Iris pigment epithelial cell (primary cell): ENCODE results near the gene IDH2.
"Not testable (repeated sequence)": the region's sequence is repeated elsewhere in the genome, so short reads cannot be mapped to it uniquely, and the experiment has no call there.

Experiments used
- DNase-seq: peaks from one replicate; pipeline ENCODE4 v3.0.0-alpha.2; 2011; ENCODE audit warnings: low read depth

Gene IDH2

DNA sequence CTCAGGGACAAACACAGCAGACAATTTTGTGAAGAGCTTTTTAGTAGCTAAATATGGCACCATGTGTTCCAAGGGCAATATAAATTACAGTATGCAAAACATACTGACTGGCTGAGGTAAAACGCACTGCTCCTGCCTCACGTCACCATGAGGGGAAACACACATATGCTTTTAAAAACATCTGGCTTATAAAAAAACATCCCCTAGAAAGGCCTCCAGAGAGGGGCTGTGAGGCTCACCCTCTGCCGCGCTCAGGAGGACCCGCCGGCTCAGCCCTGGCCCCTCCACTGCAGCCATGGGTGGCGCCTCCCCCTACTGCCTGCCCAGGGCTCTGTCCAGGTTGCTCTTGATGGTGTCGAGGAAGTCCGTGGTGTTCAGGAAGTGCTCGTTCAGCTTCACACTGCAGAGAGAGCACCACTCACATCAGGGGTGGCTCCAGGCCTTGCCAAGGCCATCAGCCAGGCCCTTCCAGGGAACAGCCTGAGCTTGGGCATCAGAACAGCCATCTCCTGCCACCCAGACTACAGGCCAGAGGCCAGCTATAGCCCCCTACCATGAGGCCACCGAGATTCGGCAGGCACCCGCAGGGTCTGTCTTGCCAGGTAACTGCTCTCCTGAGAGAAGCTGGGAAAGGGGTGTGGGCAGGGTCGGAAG, 18.2 kb downstream of the IDH2 start:
- no peak for DNase-seq

- no peak for DNase-seq
Observed at GRCh38 chr15:90083419-90083818, 18.8 kb downstream of the IDH2 start.

DNA sequence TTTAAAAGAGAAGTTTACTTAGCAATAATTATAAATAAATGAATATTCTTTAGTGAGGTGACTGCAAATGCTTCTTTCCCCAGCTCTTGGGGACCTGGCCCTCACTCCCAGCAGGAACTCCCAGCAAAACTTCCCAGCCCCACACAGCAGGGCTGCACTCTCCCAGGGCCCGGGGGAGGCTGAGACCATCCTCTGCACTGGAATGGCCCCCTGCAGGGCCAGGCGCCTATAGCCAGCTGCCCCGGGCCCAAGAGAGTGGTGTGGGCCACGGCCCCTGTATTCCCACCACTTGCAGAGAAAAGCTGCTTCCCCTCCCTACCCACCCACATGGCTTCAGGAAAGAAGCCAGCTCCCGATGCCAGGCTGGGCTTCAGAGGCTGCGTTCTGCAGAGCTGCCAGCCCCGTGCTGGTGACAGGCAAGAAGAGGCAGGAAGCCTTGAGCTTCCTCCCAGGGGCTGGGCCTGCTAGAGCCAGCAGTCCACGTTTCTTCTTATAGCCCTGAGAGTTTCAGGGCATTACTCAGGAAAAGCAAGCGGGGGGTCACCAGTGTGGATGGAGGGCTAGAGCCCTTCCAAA, 20.0 kb downstream of the IDH2 start:
- DNase-seq = no peak

DNA sequence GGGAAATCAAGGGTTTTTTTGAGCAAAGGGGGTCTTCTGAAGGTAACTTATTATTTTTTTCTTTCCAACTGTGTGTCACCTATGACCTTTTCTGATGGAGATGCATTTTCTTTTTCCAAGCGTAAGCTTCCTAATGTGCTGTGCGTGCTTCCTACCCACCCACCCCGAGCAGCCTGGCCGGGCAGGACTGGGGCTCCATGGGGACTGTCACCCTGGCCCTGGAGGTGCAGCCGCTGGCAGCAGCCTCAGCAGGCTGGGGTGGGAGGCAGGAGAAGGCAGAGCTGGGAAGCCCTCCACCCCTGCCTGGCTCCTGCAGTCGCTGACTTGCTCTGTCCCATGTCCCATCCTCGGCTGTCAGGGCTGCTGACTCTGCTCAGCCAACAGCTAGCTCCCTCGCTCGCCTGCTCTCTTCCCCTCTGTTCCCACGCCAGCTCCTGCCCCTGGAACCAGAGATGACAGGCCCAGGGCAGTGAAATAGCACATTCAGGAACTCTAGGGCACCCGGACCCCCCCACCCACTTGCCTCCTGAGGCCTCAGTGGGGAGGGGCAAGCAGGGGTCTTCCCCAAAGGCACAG, 21.4 kb downstream of the IDH2 start:
- no peak for DNase-seq

DNA sequence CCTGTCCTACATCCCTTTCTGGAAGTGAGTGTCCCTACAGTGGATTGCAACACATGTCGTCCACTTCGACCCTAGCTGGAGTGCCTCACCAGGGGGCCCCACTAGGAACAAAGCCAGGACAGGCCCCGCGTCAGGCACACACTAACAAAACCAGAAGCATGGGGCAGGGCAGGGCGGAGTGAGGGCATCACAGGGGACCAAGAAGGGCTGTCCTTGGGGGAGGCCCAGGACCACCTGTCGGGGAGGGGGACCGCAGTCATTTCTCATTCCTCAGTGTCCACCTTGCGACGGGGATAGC, 21.9 kb downstream of the IDH2 start:
- DNase-seq = no peak

DNA sequence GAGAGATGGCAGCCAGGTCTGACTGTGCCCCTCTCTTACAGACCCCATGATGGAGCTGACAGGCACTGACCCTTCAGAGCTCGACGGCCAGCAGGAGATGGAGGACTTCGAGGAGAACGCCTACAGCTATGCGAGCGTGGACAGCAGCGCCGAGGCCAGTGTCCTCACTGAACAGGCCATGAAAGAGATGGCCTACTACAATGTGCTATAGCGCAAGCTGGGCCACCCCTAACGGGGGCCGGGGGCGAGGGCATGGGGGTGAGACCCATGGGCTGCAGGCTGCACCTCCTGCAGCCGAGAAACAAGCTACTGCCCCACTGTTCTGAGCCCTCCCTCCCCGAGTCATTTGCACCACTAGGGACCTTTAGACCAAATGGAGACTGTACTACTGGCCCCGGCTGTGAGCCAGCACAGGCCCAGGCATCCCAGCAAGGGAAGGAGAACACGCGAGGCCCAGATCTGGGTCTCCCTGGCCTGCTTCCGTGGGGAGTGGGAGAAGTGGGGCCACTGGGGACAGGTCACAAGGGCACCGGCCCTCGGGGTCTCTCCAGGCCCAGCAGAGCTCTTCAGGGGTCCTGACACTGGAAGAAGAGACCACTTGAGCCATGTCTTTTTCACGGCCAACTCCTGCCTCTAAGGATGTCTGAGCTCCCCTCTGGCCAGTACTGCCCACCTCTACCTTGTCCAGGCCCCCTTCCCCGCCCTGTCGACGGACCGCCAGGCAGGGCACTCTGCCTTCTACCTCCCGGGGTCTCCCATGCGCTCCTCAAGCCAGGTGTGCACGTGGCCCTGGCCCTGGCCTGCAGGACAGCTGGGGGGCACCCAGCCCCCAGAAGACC, 22.4 kb downstream of the IDH2 start:
- no peak for DNase-seq

GRCh38 chr15:90078965-90079364, 23.3 kb downstream of the IDH2 start:
- DNase-seq = no peak

DNA sequence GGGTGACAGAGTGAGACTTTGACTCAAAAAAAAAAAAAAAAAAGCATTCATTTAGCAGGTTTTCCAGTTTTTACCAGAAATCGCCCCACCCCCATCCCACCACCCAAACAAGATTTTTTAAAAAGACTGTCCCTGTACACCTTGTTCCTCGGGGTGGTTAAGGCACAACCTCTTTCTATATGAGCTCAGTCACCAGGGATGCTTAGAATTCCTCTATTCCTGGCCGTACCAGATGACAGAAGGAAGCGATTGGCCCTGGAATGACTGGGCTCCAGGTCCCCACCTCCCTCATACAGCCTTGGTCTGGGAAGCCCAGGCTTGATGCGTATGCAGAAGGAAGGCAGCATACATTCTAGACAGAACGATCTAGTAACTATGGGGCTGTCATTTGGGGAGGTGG, 25.6 kb downstream of the IDH2 start:
- DNase-seq = no peak

GRCh38 chr15:90075420-90076289, 26.6 kb downstream of the IDH2 start:
- DNase-seq = no peak

DNA sequence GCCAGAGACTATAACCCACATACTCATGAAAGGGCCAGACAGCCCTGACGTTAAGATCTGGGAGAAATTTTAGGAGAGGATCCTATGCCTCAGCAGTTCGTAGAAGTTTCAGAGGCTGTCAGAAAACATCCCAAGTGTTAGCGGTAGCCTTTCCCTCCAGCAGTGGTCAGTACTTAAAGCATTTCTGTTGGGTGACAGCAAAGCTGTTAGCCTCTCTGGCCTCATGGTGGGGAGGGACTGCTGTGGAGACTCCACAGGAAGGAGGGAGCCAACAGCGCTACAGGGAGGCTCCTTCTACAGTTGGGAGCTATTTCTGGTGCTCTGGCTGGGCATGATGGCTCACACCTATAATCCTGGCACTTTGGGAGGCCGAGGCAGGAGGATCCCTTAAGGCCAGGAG, 27.4 kb downstream of the IDH2 start:
- DNase-seq = no peak

- DNase-seq = no peak
Observed at GRCh38 chr15:90074023-90074422, 28.2 kb downstream of the IDH2 start.

DNA sequence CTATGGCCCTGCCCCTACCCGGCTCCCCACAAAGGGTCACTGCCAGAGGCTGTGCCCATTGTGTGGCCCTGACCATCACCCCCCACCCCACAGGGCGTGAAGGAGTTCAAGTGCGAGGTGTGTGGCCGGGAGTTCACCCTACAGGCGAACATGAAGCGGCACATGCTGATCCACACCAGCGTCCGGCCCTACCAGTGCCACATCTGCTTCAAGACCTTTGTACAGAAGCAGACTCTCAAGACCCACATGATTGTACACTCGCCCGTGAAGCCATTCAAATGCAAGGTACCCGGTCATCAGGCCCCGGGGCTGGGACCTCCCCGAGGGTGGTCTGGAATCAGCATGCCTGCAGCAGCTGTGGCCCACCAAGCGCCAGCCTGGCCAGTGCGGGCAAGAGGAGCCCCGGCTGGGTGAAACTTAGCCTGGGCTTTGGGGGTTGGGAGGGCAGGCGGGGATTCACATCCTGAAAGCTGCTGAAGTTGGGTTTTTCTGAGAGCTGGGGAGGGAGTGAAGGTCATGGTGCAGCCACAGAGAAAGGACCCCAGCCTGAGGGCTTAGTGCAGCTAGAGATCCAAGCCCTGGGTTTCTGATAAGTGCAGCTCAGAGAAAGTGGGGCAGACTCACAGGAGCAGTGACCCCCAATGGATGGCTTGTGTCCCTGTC, 29.2 kb downstream of the IDH2 start:
- DNase-seq = no peak

GRCh38 chr15:90071220-90071807, 31.0 kb downstream of the IDH2 start:
- DNase-seq = peak; percentile 85

- DNase-seq = not testable (repeated sequence)
Observed at GRCh38 chr15:90070623-90071022, 31.6 kb downstream of the IDH2 start.

DNA sequence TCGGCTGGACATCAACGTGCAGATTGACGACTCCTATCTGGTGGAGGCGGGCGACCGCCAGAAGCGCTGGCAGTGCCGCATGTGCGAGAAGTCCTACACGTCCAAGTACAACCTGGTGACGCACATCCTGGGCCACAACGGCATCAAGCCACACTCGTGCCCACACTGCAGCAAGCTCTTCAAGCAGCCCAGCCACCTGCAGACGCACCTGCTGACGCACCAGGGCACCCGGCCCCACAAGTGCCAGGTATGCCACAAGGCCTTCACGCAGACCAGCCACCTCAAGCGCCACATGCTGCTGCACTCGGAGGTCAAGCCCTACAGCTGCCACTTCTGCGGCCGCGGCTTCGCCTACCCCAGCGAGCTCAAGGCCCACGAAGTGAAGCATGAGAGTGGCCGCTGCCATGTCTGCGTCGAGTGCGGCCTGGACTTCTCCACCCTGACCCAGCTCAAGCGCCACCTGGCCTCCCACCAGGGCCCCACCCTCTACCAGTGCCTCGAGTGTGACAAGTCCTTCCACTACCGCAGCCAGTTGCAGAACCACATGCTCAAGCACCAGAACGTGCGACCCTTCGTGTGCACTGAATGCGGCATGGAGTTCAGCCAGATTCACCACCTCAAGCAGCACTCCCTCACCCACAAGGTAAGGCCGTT, 34.2 kb downstream of the IDH2 start:
- no peak for DNase-seq

DNA sequence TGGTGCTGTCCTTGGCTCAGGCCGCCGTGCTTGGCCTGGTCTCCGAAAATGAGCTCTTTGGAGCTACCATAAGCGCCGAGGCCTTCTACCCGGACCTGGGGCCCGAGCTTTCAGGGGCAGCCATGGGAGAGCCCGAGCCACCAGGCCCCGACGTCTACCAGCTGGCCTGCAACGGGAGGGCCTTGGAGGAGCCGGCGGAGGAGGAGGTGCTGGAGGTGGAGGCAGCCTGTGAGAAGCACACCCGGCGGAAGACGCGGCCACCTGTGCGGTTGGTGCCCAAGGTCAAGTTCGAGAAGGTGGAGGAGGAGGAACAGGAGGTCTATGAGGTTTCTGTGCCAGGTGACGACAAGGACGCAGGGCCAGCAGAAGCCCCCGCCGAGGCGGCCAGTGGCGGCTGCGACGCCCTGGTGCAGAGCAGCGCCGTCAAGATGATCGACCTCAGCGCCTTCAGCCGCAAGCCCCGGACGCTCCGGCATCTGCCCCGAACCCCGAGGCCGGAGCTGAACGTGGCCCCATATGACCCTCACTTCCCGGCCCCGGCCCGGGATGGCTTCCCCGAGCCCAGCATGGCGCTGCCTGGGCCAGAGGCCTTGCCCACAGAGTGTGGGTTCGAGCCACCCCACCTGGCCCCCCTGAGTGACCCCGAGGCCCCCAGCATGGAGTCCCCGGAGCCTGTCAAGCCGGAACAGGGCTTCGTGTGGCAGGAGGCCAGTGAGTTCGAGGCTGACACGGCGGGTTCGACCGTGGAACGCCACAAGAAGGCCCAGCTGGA, 34.9 kb downstream of the IDH2 start:
- DNase-seq = no peak

- no peak for DNase-seq
Observed at GRCh38 chr15:90065682-90066049, 36.6 kb downstream of the IDH2 start.

DNA sequence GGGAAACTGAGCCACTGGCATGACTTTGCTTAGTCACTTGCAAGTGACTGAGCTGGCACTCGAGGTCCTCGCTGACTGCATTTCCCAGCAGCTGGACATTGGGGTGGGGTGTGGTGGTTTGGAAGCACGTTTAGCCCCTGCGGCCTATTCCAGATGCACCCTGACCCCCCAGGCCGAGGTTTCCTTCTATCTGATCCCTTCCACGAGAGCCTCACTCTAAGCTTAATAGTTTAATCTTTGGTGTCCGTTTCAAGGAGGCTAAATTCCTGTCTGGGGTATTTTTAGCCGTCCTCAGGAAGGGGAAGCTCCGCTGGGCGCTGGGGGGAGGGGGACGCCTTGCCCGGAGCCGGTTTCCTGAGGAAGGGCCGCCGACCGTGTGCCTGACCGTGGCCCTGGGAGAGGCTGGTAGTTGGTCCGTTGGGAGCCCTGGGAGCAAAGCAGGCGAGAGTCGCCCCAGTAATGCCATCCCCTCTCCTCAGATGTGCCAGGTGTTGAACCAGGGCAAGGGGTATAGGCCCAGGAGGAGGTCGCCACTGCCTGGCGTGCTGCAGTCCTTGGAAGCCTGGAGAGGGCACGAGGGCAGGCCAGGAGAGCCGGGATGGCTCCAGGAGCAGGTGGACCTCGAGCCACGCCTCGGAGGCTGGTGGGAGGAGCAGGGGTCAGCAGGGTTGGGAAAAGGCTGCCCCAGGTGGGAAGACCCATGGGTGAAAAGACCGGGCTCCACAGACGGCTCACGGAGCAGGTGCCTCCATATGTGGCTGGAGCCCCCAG, 37.2 kb downstream of the IDH2 start:
- no peak for DNase-seq

GRCh38 chr15:90063770-90064247, 38.5 kb downstream of the IDH2 start:
- no peak for DNase-seq
